ENCODE data around the gene RGS18.

DNA sequence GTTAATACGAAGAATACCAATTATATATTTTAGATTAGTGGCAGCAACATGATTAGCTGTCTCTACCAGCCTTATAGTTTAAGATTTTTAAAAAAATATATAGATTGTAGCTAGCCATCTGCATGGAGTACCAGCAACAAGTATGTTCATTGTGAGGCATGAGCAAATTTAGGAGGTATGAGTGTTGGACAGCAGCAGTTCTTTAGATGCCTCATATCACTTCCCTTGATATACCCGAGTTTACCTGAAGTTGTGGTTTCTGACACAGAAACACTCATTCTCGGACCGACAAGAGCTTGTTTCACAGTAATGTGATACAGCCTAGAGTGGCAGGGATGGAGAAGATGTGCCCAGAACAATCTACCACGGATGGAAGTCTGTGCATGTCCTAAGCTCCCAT, 69.1 kb downstream of the RGS18 start:
- TF ChIP-seq ZBTB21 (tag by site-specific recombination; IDR thresholded peaks at IDR 0.05) (no peak), BCL11A (tag by site-specific recombination; IDR thresholded peaks at IDR 0.05; ENCODE audit: low read depth) (no peak), ZBTB20 (tag by site-specific recombination; IDR thresholded peaks at IDR 0.05) (no peak), SP7 (tag by site-specific recombination; IDR thresholded peaks at IDR 0.05) (no peak), ZNF112 (tag by site-specific recombination; IDR thresholded peaks at IDR 0.05) (no peak), KLF9 (tag by site-specific recombination; IDR thresholded peaks at IDR 0.05; ENCODE audit: low read depth) (no peak), ZNF768 (tag by site-specific recombination; IDR thresholded peaks at IDR 0.05) (no peak)
- TF ChIP-seq, protein P1, sequence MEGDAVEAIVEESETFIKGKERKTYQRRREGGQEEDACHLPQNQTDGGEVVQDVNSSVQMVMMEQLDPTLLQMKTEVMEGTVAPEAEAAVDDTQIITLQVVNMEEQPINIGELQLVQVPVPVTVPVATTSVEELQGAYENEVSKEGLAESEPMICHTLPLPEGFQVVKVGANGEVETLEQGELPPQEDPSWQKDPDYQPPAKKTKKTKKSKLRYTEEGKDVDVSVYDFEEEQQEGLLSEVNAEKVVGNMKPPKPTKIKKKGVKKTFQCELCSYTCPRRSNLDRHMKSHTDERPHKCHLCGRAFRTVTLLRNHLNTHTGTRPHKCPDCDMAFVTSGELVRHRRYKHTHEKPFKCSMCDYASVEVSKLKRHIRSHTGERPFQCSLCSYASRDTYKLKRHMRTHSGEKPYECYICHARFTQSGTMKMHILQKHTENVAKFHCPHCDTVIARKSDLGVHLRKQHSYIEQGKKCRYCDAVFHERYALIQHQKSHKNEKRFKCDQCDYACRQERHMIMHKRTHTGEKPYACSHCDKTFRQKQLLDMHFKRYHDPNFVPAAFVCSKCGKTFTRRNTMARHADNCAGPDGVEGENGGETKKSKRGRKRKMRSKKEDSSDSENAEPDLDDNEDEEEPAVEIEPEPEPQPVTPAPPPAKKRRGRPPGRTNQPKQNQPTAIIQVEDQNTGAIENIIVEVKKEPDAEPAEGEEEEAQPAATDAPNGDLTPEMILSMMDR (tag by site-specific recombination; IDR thresholded peaks at IDR 0.05): no peak
- TF ChIP-seq, protein P2, sequence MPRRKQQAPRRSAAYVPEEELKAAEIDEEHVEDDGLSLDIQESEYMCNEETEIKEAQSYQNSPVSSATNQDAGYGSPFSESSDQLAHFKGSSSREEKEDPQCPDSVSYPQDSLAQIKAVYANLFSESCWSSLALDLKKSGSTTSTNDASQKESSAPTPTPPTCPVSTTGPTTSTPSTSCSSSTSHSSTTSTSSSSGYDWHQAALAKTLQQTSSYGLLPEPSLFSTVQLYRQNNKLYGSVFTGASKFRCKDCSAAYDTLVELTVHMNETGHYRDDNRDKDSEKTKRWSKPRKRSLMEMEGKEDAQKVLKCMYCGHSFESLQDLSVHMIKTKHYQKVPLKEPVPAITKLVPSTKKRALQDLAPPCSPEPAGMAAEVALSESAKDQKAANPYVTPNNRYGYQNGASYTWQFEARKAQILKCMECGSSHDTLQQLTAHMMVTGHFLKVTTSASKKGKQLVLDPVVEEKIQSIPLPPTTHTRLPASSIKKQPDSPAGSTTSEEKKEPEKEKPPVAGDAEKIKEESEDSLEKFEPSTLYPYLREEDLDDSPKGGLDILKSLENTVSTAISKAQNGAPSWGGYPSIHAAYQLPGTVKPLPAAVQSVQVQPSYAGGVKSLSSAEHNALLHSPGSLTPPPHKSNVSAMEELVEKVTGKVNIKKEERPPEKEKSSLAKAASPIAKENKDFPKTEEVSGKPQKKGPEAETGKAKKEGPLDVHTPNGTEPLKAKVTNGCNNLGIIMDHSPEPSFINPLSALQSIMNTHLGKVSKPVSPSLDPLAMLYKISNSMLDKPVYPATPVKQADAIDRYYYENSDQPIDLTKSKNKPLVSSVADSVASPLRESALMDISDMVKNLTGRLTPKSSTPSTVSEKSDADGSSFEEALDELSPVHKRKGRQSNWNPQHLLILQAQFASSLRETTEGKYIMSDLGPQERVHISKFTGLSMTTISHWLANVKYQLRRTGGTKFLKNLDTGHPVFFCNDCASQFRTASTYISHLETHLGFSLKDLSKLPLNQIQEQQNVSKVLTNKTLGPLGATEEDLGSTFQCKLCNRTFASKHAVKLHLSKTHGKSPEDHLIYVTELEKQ (tag by site-specific recombination; IDR thresholded peaks at IDR 0.05; ENCODE audit: borderline replicate concordance): no peak
- TF ChIP-seq, protein P3, sequence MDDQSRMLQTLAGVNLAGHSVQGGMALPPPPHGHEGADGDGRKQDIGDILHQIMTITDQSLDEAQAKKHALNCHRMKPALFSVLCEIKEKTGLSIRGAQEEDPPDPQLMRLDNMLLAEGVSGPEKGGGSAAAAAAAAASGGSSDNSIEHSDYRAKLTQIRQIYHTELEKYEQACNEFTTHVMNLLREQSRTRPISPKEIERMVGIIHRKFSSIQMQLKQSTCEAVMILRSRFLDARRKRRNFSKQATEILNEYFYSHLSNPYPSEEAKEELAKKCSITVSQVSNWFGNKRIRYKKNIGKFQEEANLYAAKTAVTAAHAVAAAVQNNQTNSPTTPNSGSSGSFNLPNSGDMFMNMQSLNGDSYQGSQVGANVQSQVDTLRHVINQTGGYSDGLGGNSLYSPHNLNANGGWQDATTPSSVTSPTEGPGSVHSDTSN (CRISPR knock-in tag; IDR thresholded peaks at IDR 0.05): no peak
